Endothelial cell of umbilical vein (primary cell): Measurements from ENCODE around the gene PRR7. TPM values are rescaled to one million over a fixed set of nuclear protein-coding genes. Genes with fewer than 3 reads are reported as not detected.

Source experiments
- BruUV-seq: library from RNA; stranded (reverse); fragments of 400-500 nt; replicated peaks from 2 replicates; lab custom pipeline; 2021; lab: Mats Ljungman, UMichigan
- CTCF ChIA-PET: fragments of 300-600, 350-600 bp; sonication (Branson Sonifier 250); formaldehyde crosslinking; loops from one replicate; lab custom pipeline; 2021; ENCODE audit warnings: antibody characterized with exemption, inconsistent platforms; lab: Charles Lee
- POLR2A ChIA-PET: fragments of 300-600, 350-600 bp; sonication (Branson Sonifier 250); formaldehyde crosslinking; loops from one replicate; lab custom pipeline; 2021; ENCODE audit warnings: antibody characterized with exemption, inconsistent platforms; lab: Charles Lee
- DNase-seq: peaks from one replicate; pipeline ENCODE4 v3.0.0-alpha.2; 2011; ENCODE audit warnings: low read depth, low spot score
- FAIRE-seq: peaks from 2 replicates; lab custom pipeline; 2011; peaks lifted over from hg19 to GRCh38; lab: Jason Lieb, UNC
- H2AFZ ChIP-seq: 2 replicates; pipeline ENCODE4 v1.6.0; 2012; ENCODE audit warnings: low read depth, low read length, control low read depth, inconsistent platforms
- H3K27ac ChIP-seq: 2 replicates; pipeline ENCODE4 v1.5.1; 2011; ENCODE audit warnings: low read depth, mild to moderate bottlenecking, control low read depth, low read length, moderate library complexity; ENCODE audit not compliant: insufficient read depth
- H3K27me3 ChIP-seq, 2 experiments: 2 replicates each; pipeline versions ENCODE4 v1.6.0 to v1.6.1; 2011; ENCODE audit warnings: low read length in 2 of 2, mixed read lengths in 1 of 2; ENCODE audit not compliant: control insufficient read depth in 2 of 2, insufficient read depth in 2 of 2
- H3K36me3 ChIP-seq, 2 experiments: 2 replicates in 1 of 2; 3 replicates in 1 of 2; pipeline ENCODE4 v1.5.1; 2011; ENCODE audit warnings: low read length in 2 of 2, mild to moderate bottlenecking in 1 of 2, moderate library complexity in 1 of 2; ENCODE audit not compliant: control insufficient read depth in 2 of 2, insufficient read depth in 2 of 2; ENCODE audit errors: extremely low read depth in 1 of 2
- H3K4me1 ChIP-seq: 3 replicates; pipeline ENCODE4 v1.5.1; 2011; ENCODE audit warnings: mild to moderate bottlenecking, low read length; ENCODE audit not compliant: control insufficient read depth, insufficient read depth; ENCODE audit errors: extremely low read depth
- H3K4me2 ChIP-seq: 2 replicates; pipeline ENCODE4 v1.6.1; 2011; ENCODE audit warnings: low read length, control low read depth, mixed read lengths; ENCODE audit not compliant: insufficient read depth
- H3K4me3 ChIP-seq, 3 experiments: fragments of 200-600 bp in 1 of 3; sonication (generic), shearing (Covaris generic) in 1 of 3; replicated peaks in 1 of 3; 2 replicates each; pipeline ENCODE4 v1.5.1; 2011 to 2016; ENCODE audit warnings: control low read depth in 3 of 3, low read length in 3 of 3, mild to moderate bottlenecking in 2 of 3, inconsistent platforms in 1 of 3, low read depth in 1 of 3, moderate library complexity in 1 of 3; ENCODE audit not compliant: insufficient read depth in 1 of 3
- H3K79me2 ChIP-seq: 2 replicates; pipeline ENCODE4 v1.6.0; 2012; ENCODE audit warnings: low read length, inconsistent platforms; ENCODE audit not compliant: control insufficient read depth, insufficient read depth
- H3K9ac ChIP-seq: replicated peaks from 2 replicates; pipeline ENCODE3; 2011; ENCODE audit warnings: low read length, control low read depth; ENCODE audit not compliant: insufficient read depth; ENCODE audit errors: extremely low read depth
- H3K9me1 ChIP-seq: replicated peaks from 3 replicates; pipeline ENCODE4 v1.6.0; 2011; ENCODE audit warnings: mild to moderate bottlenecking, low read length; ENCODE audit not compliant: control insufficient read depth, insufficient read depth; ENCODE audit errors: extremely low read depth
- H3K9me3 ChIP-seq: replicated peaks from 2 replicates; pipeline ENCODE4 v1.5.1; 2012; ENCODE audit warnings: low read length, inconsistent platforms; ENCODE audit not compliant: control insufficient read depth, insufficient read depth
- H4K20me1 ChIP-seq: replicated peaks from 2 replicates; pipeline ENCODE3; 2011; ENCODE audit warnings: mild to moderate bottlenecking, low read length; ENCODE audit not compliant: control insufficient read depth, insufficient read depth; ENCODE audit errors: extremely low read depth
- CTCF ChIP-seq, 2 donors: IDR thresholded peaks; 1 replicate in 1 of 2; 2 replicates in 1 of 2; pipeline ENCODE4 v1.5.1; 2011; ENCODE audit warnings: low read length in 2 of 2, mild to moderate bottlenecking in 2 of 2, moderate library complexity in 2 of 2, control low read depth in 1 of 2, inconsistent platforms in 1 of 2, low read depth in 1 of 2; ENCODE audit not compliant: insufficient read depth in 1 of 2; ENCODE audit errors: extremely low read depth in 1 of 2
- EZH2 ChIP-seq: IDR thresholded peaks from 2 replicates; pipeline ENCODE4 v1.6.1; 2012; ENCODE audit warnings: borderline replicate concordance, low read depth, mild to moderate bottlenecking, moderate library complexity, low read length, inconsistent platforms; ENCODE audit not compliant: severe bottlenecking
- GATA2 ChIP-seq: IDR thresholded peaks from 2 replicates; pipeline ENCODE4 v1.7.0; 2011; ENCODE audit warnings: low read depth, mild to moderate bottlenecking, moderate library complexity, mixed read lengths, low read length; ENCODE audit not compliant: insufficient read length, insufficient read depth
- JUN ChIP-seq: IDR thresholded peaks from 2 replicates; pipeline ENCODE4 v1.6.1; 2011; ENCODE audit warnings: borderline replicate concordance, low read depth; ENCODE audit not compliant: insufficient read length, insufficient read depth
- MAX ChIP-seq: IDR thresholded peaks from 2 replicates; pipeline ENCODE4 v1.6.1; 2011; ENCODE audit not compliant: insufficient read depth, insufficient read length
- MYC ChIP-seq: IDR thresholded peaks from one replicate; pipeline ENCODE4 v1.6.1; 2011; ENCODE audit warnings: mild to moderate bottlenecking, low read depth, low read length
- POLR2A ChIP-seq: IDR thresholded peaks from 2 replicates; pipeline ENCODE4 v1.6.1; 2012; ENCODE audit warnings: low read depth, mild to moderate bottlenecking, control low read depth, low read length
- dilution Hi-C: fragments of 300-500 bp; cut with MboI; formaldehyde crosslinking; loops from one replicate; pipeline ENCODE4 v1.15.0; 2019; ENCODE audit warnings: low sequenced_read_pairs; ENCODE audit not compliant: extremely low pct_ligation_motif_present
- intact Hi-C: fragments of 100-400 bp; cut with micrococcal nuclease; formaldehyde crosslinking; loops from one replicate; pipeline ENCODE4 v1.10.0; 2022
- polyA plus RNA-seq, 4 experiments: library from polyadenylated mRNA; depleted of rRNA in 3 of 4; stranded (reverse) in 3 of 4; unstranded in 1 of 4; fragments of >200 nt; gene quantifications; 2 replicates each; pipeline versions ENCODE4 v1.2.1 to v1.2.3, GENCODE V29; 2011 to 2012; ENCODE audit warnings: missing spikeins in 1 of 4
- total RNA-seq: library from RNA; stranded (reverse); gene quantifications from 2 replicates; pipeline ENCODE4 v1.2.3, GENCODE V29; 2021

PRR7 gene
- total and polyA plus RNA-seq, 2 donors (not counting 3 experiments of a cell fraction or from before 2014, with no cell fraction given): 6.5 to 6.6 TPM

GRCh38 chr5:177499842-177500241, 53.2 kb downstream of the PRR7 start:
- ChIA-PET POLR2A (no interaction called here), CTCF (interaction anchor here (2.0 to 4.8 kb wide), 6 partner anchors 9 to 110 kb away, joined by 10 to 58 read pairs (median 36); partner anchors contain the start of gene DOK3)
- Histone ChIP-seq H3K36me3 (peaks cover 0 to 4% of the 10 kb centered on the region in 2 experiments), H3K9me3 (no peaks in the 10 kb centered on the region), H3K79me2 (peaks cover 10% of the 10 kb centered on the region), H3K9me1 (no peaks in the 10 kb centered on the region), H3K4me1 (peaks cover 23% of the 10 kb centered on the region), H3K27ac (no peak overlapping the region), H3K9ac (no peak overlapping the region), H2AFZ (no peak overlapping the region), H3K4me3 (no peak overlapping the region), H3K4me2 (no peak overlapping the region), H3K27me3 (no peaks in the 10 kb centered on the region), H4K20me1 (no peaks in the 10 kb centered on the region)
- TF ChIP-seq CTCF (IDR thresholded peaks at IDR 0.05; ENCODE audit: extremely low read depth in 1 of 2, insufficient read depth in 1 of 2, low read depth in 1 of 2, low read length in 2 of 2): no peak
- no peak for TF ChIP-seq GATA2
- no peak for TF ChIP-seq POLR2A
- TF ChIP-seq MYC: no peak
- TF ChIP-seq JUN: no peak
- no peak for TF ChIP-seq MAX
- no peak for TF ChIP-seq EZH2
- BruUV-seq: no TSS peak
- intact Hi-C loops (loop anchor here (2.0 to 10.0 kb wide), 3 partner anchors 385 to 965 kb away; partner anchors contain the start of genes N4BP3 and RNF44), dilution Hi-C loops (no loop called here)
- DNase-seq (no peak), FAIRE-seq (no peak)
